Caco-2 (cell line): ENCODE results near the gene TINAG. TPM values are rescaled to one million over a fixed set of nuclear protein-coding genes. Genes with fewer than 3 reads are reported as not detected.
"Not testable (repeated sequence)": the region's sequence is repeated elsewhere in the genome, so short reads cannot be mapped to it uniquely, and the experiment has no call there.

ENCODE experiments used
- BruUV-seq: library from RNA; stranded (reverse); fragments of 400-500 nt; replicated peaks from 2 replicates; lab custom pipeline; 2021; lab: Mats Ljungman, UMichigan
- CTCF ChIA-PET: fragments of 300-600 bp; sonication (Branson Sonifier 250); formaldehyde crosslinking; loops from one replicate; lab custom pipeline; 2022; ENCODE audit warnings: antibody characterized with exemption; lab: Charles Lee
- POLR2A ChIA-PET: fragments of 300-600 bp; sonication (Branson Sonifier 250); formaldehyde crosslinking; loops from one replicate; lab custom pipeline; 2022; ENCODE audit warnings: antibody characterized with exemption; lab: Charles Lee
- DNase-seq, 2 experiments: peaks; one replicate each; pipeline versions ENCODE4 v3.0.0 to v3.0.0-alpha.2; 2020 to 2022
- H3K27me3 ChIP-seq: replicated peaks from 2 replicates; pipeline ENCODE4 v1.6.0; 2011; ENCODE audit warnings: low read length; ENCODE audit not compliant: control insufficient read depth, insufficient read depth
- H3K36me3 ChIP-seq: 2 replicates; pipeline ENCODE4 v1.5.1; 2011; ENCODE audit warnings: low read length; ENCODE audit not compliant: control insufficient read depth, insufficient read depth
- H3K4me1 ChIP-seq: fragments of 250-450 bp; sonication (Bioruptor Pico); 2 replicates; pipeline ENCODE4 v1.5.1; 2020; ENCODE audit warnings: mild to moderate bottlenecking
- H3K4me3 ChIP-seq: 2 replicates; pipeline ENCODE4 v1.5.1; 2011; ENCODE audit warnings: low read depth, mild to moderate bottlenecking, control low read depth, low read length
- H3K9me3 ChIP-seq: fragments of 250-450 bp; sonication (Bioruptor Pico); 2 replicates; pipeline ENCODE4 v1.5.1; 2020; ENCODE audit warnings: mild to moderate bottlenecking, moderate library complexity
- H3K27ac Mint-ChIP-seq: one replicate; pipeline ENCODE4 v1.8.0; 2022; ENCODE audit warnings: mixed read lengths; ENCODE audit not compliant: unreplicated experiment
- H3K27me3 Mint-ChIP-seq: one replicate; pipeline ENCODE4 v1.8.0; 2022; ENCODE audit warnings: mixed read lengths; ENCODE audit not compliant: insufficient read depth, unreplicated experiment
- H3K36me3 Mint-ChIP-seq: one replicate; pipeline ENCODE4 v1.8.0; 2022; ENCODE audit warnings: mild to moderate bottlenecking, mixed read lengths; ENCODE audit not compliant: insufficient read depth, unreplicated experiment
- H3K4me1 Mint-ChIP-seq: one replicate; pipeline ENCODE4 v1.8.0; 2022; ENCODE audit warnings: low read depth, mixed read lengths; ENCODE audit not compliant: unreplicated experiment
- H3K4me3 Mint-ChIP-seq: one replicate; pipeline ENCODE4 v1.8.0; 2022; ENCODE audit warnings: mild to moderate bottlenecking, moderate library complexity, mixed read lengths; ENCODE audit not compliant: unreplicated experiment
- H3K9me3 Mint-ChIP-seq: one replicate; pipeline ENCODE4 v1.8.0; 2022; ENCODE audit warnings: mixed read lengths; ENCODE audit not compliant: unreplicated experiment
- intact Hi-C: fragments of 100-400 bp; cut with micrococcal nuclease; formaldehyde crosslinking; loops from one replicate; pipeline ENCODE4 v1.10.0; 2022; ENCODE audit not compliant: unreplicated experiment
- total RNA-seq: library from RNA; stranded (reverse); gene quantifications from 2 replicates; pipeline ENCODE4 v1.2.3, GENCODE V29; 2022
- TF ChIP-seq, protein P1 (sequence below), 2 experiments: fragments of 200-600 bp in 1 of 2; IDR thresholded peaks; 1 replicate in 1 of 2; 2 replicates in 1 of 2; pipeline versions ENCODE4 v1.5.1 to v1.8.0; 2011 to 2022; ENCODE audit warnings: antibody characterized with exemption in 1 of 2, control low read depth in 1 of 2, inconsistent platforms in 1 of 2, low read depth in 1 of 2, low read length in 1 of 2, mild to moderate bottlenecking in 1 of 2, moderate library complexity in 1 of 2; ENCODE audit not compliant: insufficient read depth in 1 of 2, severe bottlenecking in 1 of 2, unreplicated experiment in 1 of 2

TINAG gene
- total RNA-seq, 1 experiment from 2014 or later, result not detected

DNA sequence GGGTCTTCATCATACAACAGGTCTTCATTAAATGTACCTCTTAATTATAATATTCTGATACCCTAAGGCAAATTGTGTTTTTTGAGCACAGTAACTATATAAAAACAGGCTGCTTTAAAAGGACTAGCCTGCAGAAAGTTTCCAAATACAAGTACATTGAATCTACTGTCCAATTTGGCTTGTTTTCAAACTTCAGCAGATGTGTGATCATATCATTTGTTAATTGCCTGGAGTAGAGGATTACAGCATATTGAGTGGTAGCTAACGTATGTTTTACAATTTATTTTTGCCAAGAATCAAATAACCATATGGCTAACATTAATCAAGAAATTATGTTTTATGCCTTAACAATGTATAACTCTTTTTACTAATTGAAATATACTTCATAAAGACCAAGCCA, 12.6 kb downstream of the TINAG start:
- no TSS peak for BruUV-seq
- Mint-ChIP-seq H3K27me3 (peaks cover 2% of the 10 kb centered on the region), H3K27ac (no peak overlapping the region), H3K36me3 (no peaks in the 10 kb centered on the region), H3K4me3 (no peak overlapping the region), H3K9me3 (no peaks in the 10 kb centered on the region), H3K4me1 (no peaks in the 10 kb centered on the region)
- no peaks in the 10 kb centered on the region for H3K27me3 ChIP-seq
- TF ChIP-seq, protein P1, sequence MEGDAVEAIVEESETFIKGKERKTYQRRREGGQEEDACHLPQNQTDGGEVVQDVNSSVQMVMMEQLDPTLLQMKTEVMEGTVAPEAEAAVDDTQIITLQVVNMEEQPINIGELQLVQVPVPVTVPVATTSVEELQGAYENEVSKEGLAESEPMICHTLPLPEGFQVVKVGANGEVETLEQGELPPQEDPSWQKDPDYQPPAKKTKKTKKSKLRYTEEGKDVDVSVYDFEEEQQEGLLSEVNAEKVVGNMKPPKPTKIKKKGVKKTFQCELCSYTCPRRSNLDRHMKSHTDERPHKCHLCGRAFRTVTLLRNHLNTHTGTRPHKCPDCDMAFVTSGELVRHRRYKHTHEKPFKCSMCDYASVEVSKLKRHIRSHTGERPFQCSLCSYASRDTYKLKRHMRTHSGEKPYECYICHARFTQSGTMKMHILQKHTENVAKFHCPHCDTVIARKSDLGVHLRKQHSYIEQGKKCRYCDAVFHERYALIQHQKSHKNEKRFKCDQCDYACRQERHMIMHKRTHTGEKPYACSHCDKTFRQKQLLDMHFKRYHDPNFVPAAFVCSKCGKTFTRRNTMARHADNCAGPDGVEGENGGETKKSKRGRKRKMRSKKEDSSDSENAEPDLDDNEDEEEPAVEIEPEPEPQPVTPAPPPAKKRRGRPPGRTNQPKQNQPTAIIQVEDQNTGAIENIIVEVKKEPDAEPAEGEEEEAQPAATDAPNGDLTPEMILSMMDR (IDR thresholded peaks at IDR 0.05; ENCODE audit: insufficient read depth in 1 of 2, low read depth in 1 of 2, low read length in 1 of 2, severe bottlenecking in 1 of 2, unreplicated experiment in 1 of 2), result no peak
- ChIA-PET POLR2A (no interaction called here), CTCF (no interaction called here)
- H3K9me3 ChIP-seq, result no peaks in the 10 kb centered on the region
- H3K4me3 ChIP-seq, result no peak overlapping the region
- DNase-seq, result no peak
- intact Hi-C loops, result no loop called here
- no peaks in the 10 kb centered on the region for H3K4me1 ChIP-seq
- H3K36me3 ChIP-seq, result no peaks in the 10 kb centered on the region

DNA sequence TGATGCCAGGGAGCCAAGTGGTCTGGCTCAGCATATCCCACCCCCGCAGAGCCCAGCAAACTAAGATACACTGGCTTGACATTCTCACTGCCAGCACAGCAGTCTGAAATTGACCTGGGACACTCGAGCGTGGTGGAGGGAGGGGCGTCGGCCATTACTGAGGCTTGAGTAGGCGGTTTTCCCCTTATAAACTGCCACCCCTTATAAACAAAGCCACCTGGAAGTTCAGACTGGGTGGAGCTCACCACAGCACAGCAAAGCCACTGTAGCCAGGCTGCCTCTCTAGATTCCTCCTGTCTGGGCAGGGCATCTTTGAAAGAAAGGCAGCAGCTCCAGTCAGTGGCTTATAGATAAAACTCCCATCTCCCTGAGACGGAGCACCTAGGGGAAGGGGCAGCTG, 19.4 kb downstream of the TINAG start:
- H3K4me1 ChIP-seq, result no peaks in the 10 kb centered on the region
- H3K9me3 ChIP-seq, result no peaks in the 10 kb centered on the region; the same call in 1 of the 2 replicates
- ChIA-PET CTCF (no interaction called here), POLR2A (no interaction called here)
- intact Hi-C loops, result no loop called here
- peaks cover 14% of the 10 kb centered on the region for H3K9me3 Mint-ChIP-seq
- TF ChIP-seq, protein P1 (IDR thresholded peaks at IDR 0.05; ENCODE audit: insufficient read depth in 1 of 2, low read depth in 1 of 2, low read length in 1 of 2, severe bottlenecking in 1 of 2, unreplicated experiment in 1 of 2), result no peak
- H3K4me1 Mint-ChIP-seq, result no peaks in the 10 kb centered on the region
- H3K27ac Mint-ChIP-seq, result no peak overlapping the region
- no TSS peak for BruUV-seq
- no peaks in the 10 kb centered on the region for H3K27me3 ChIP-seq
- no peak overlapping the region for H3K4me3 ChIP-seq
- no peaks in the 10 kb centered on the region for H3K36me3 Mint-ChIP-seq
- DNase-seq, result no peak
- no peak overlapping the region for H3K4me3 Mint-ChIP-seq
- H3K27me3 Mint-ChIP-seq, result no peaks in the 10 kb centered on the region
- no peaks in the 10 kb centered on the region for H3K36me3 ChIP-seq

DNA sequence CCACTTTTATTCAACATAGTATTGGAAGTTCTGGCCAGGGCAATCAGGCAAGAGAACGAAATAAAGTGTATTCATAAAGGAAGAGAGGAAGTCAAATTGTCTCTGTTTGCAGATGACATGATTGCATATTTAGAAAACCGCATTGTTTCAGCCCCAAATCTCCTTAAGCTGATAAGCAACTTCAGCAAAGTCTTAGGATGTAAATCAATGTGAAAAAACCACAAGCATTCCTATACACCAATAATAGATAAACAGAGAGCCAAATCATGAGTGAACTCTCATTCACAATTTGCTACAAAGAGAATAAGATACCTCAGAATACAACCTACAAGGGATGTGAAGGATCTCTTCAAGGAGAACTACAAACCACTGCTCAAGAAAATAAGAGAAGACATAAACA, 23.3 kb downstream of the TINAG start:
- H3K4me3 ChIP-seq, H3K9me3 ChIP-seq, H3K36me3 Mint-ChIP-seq, H3K4me1 Mint-ChIP-seq, H3K27me3 ChIP-seq, H3K27ac Mint-ChIP-seq, intact Hi-C loops, H3K4me3 Mint-ChIP-seq, BruUV-seq, H3K36me3 ChIP-seq, POLR2A ChIA-PET, H3K27me3 Mint-ChIP-seq, DNase-seq, H3K4me1 ChIP-seq: not testable (repeated sequence)
- H3K9me3 Mint-ChIP-seq, result peaks cover 14% of the 10 kb centered on the region
- CTCF ChIA-PET, result interaction anchor here (0.7 kb wide), 1 partner anchor 799 kb away, joined by 3 read pairs; no protein-coding TSS in a partner anchor

DNA sequence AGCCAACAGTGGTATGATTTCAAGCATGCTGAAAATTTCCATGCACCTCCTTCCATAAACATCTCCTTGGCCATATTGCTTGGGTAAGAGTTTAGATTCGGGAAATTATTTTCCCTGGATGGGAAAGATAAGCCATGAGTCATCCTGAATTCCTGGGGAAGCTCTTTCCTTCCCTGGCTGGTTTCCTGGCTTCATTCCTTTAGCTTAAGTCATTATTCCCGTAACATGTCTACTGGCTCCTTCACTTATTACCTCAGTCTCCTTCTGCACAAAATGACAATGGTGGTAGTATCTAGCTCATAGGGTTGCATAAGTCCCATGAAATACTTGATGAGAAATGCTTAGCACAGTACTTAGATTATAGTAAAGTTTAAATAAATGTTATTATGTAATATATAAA, 27.6 kb downstream of the TINAG start:
- no peak for DNase-seq
- no peaks in the 10 kb centered on the region for H3K36me3 Mint-ChIP-seq
- Histone ChIP-seq H3K4me3 (no peak overlapping the region), H3K4me1 (peaks cover 9% of the 10 kb centered on the region; the same call in 1 of the 2 replicates), H3K27me3 (no peaks in the 10 kb centered on the region), H3K36me3 (no peaks in the 10 kb centered on the region), H3K9me3 (no peaks in the 10 kb centered on the region)
- no TSS peak for BruUV-seq
- ChIA-PET CTCF (no interaction called here), POLR2A (no interaction called here)
- H3K27ac Mint-ChIP-seq, result no peak overlapping the region
- intact Hi-C loops, result no loop called here
- H3K4me1 Mint-ChIP-seq, result no peaks in the 10 kb centered on the region
- H3K27me3 Mint-ChIP-seq, result no peaks in the 10 kb centered on the region
- TF ChIP-seq, protein P1 (IDR thresholded peaks at IDR 0.05; ENCODE audit: insufficient read depth in 1 of 2, low read depth in 1 of 2, low read length in 1 of 2, severe bottlenecking in 1 of 2, unreplicated experiment in 1 of 2), result no peak
- H3K4me3 Mint-ChIP-seq, result no peak overlapping the region
- H3K9me3 Mint-ChIP-seq, result no peaks in the 10 kb centered on the region
